Left forelimb (tissue), 1 donor: ENCODE data around the gene VDR.
A peak's percentile ranks its signal among the peaks of the same experiment; 100 is the strongest.

Experiments
- DNase-seq: peaks from one replicate; pipeline ENCODE4 v3.0.0-alpha.2; 2018; ENCODE audit warnings: low spot score

The VDR gene

DNA sequence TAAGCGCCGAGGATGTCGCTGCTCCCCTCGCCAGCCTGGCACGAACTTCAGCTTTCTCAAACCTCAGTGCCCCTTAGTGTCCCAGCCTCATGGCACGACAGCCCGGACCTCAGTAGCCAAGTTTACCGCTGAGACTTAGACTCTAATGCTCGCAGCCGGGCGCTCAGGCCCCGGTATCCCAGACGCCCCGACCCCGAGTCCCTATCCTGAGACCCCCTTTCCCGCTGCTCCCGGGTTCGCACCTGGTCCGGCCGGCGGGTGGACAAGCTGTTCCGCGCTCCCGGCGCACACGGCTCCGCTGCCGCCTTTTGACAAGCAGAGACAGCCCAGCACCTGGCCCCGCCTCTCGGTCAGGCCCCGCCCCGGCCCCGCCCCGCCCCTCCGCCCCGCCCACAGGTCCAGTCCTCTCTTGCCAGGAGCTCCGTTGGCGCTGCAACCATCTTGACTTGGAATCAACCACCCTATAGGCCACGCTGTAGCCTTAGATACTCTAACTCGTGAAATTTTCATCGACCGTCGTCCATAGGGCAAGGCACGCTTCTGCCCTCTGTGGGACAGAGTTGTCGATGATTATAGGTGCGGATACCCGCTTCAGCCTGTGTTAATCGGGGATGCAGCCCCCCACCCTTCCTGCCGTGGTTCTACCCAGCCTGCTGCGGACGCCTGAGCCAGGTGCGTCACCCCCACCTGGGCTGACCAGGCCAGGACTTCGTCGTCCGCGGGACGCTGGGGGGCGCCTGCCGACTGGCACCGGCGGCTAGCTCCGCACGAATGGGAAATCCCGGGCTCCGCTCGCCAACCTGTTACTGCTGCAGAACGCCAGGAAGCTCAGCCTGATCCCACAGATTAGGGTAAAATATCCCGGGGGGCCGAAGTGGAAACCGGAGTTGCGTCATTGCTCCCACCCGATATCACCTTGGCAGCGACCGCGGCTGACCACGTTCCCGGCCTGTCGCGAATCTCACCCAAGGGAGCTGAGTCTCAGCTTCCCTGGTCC lies at the start of gene VDR:
Gene VDR (minus strand): TSS at position 282 of the 997 bp plus-strand sequence. CDS start 25,881 bp downstream, outside the sequence.
- DNase-seq: peak; percentile 88

DNA sequence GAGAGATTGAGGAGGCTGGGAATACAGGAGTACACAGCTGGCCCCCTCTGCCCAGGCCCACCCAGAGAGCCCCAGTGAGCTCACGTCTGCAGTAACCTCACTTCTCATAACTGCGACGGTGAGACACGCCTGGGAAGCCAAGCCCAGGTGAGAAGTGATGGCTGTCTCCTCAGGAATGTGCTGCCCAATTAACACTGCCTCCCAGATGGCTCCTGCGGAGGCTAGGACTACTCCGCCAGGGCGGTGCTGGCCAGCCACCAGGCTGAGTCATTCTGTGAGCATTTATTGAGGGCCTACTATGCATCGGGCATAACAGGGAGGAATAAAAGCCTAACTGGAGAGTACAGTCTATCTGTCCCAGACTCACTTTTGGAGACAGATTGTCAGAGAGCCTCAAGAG lies 49.3 kb upstream of the VDR start:
- DNase-seq: no peak

DNA sequence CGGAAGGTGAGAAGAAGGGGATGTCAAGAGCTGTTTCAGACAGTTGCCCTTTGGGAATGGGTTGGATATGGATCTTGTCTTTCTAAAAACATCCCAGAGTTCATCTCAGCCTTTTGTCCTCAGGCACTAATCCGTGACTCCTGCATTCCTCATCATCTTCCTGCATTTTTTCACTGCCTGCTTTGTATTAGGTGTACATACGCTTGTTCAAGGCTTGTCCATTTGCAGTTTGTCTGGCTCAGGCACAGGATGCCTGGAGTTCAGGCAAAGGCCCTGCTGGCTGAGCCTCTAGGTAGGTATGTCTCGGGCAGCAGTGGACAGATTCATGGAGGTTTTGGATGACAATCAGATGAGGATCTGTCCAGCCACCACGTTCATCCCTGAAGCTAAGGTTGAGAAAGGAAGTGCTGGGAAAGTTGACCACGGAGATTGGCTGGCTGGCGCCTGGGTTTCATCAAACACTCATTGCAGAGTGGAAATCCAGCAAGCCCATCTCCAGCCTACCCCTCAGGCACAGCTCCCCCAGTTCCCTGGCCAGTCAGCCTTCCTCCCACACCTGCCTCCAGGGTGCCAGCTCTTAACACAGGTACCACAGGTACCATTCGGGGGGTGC lies 46.2 kb upstream of the VDR start:
- DNase-seq: no peak

DNA sequence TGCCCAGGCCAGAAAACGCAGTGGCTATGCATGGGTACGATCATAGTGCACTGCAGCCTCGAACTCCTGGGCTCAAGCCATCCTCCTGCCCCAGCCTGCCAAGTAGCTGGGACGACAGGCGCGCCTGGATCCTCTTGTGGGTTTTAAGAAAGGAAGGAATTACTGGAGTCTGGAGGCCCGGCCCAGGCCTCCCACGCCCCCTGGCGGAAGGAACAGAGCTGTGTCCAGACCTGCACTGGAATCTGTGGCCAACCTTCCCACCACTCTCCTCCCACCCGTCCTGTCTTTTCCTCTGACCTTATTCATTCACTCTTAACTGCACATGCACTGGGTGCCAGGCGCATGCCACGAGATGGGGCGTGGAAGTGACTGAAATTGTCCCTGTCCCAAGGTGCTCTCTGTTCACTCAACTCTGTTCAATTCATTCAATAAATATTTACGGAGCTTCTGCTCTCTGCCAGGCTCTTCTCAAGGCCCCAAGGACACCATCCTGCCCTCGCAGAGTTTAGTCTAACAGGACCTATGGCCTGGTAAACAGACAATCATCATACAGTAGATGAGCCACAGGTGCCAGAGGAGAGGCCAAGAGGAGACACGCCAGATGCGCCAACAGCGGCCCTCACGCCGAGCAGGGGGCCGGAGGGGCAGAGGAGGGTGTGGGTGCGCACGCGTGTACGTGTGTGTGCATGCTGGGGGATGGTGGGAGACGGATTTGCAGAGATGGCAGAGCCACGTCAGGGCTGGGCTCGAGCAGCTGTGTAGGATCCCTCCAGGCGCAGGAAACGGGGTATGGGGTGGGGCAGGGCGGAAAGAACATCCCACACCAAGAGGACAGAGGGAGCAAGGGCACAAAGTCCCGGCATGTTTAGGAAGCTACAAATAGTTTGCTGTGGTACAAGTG lies 44.9 kb upstream of the VDR start:
- DNase-seq: peak; percentile 80

DNA sequence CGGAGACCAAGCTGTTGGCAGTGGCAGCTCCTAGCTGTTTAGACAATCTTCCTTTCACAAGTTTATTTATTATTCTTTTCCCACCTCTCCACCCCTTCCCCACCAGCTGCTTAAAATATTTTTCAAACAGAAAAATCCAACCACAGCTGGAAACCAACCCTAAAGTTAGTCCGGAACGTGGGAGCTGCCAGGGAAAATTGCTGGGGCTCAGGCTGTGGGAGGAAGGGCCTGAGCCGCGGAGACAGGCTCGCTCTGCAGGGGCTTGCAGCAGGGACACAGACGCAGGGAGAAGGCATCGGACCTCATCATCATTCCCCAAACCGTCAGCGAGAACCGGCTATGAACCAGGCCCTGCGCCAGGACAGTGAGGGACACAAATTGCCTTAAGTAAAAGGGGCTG lies 42.5 kb upstream of the VDR start:
- no peak for DNase-seq

DNA sequence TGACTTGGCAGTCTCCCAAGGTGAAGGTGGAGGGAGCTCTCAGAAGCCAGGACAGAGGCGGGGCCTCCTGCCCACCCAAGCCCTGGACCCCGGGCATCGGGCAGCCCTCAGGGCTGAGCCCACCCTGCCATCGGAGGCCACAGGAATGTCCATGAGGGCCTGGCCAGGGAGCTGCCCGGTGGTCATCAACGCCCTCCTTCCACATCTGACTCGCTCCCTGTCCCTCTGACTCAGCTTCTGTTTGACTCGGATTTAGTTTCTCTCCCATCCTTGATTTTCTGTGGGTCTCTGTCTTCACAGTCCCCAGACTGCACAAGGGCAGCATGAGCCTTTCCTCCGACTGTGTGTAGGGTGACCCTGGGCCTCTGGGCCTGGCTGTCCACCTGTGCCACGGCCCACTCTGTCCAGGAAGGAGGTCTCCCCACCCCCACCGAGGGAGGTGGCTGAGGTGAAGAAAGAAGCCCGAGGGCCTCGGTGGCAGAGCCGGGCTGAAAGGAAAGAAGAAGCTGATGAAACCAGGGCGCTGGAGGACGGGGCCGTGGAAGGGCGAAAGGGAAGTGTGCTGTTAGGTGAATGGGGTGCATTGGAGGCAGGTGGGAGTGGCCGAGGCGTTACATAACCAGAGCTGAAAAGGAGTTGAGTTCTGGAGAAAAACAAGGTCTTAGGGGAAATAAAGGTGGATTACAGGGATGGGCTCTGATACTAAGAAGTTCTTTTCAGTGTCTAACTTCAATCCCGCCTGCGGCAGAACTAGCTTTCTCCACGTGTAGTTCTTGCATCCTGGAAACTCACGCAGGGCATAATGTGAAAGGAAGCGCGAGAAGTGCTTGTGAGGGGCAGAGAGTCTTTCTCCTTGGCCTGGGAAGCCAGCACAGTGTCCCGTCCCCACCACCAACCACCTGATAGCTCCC lies 41.9 kb upstream of the VDR start:
- DNase-seq: no peak

DNA sequence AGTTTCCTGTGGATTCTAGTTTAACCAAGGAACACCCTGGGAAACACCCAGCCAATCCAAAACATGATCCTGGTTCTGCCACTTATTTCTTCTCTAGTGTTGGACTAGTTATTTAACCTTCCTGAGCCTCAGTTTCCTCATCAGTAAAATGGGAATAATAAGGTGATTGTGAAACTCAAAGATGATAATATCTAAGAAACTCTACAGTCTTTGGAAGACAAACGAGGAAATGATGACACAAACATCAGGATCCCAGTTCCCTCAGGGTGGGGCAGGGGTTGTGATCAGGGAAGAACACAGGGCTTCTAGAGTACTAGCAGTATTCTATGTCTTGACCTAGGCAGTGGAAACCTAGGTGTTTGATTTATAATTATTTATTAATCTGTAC lies 40.5 kb upstream of the VDR start:
- no peak for DNase-seq

DNA sequence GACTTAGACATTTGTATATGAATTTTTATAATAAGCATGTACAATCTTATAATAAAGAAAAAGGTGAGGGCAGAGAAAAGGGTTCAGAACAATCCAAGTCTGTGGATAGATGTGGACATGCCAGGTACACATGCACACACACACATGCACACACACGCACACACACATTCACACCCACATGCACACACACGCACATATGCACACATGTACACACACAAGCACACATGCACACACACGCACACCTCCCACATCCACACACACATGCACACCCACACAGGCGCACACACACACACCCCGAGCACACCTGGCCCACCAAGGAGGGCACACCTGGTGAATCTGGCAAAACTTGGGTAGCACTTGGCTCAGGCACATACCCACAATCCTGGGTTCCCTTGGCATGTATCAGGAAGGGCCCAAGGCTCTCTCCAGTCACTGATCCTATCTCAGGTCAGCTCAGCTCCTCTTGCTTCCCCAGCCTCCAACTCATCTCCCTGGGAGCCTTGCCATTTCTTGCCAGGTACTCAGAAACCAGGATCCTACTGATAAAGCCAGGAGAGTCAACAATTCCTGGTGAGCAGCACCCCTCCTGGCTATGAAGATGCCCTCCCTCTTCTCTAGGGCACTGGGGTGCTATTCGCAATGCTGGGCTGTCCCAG lies 40.0 kb upstream of the VDR start:
- DNase-seq: no peak

DNA sequence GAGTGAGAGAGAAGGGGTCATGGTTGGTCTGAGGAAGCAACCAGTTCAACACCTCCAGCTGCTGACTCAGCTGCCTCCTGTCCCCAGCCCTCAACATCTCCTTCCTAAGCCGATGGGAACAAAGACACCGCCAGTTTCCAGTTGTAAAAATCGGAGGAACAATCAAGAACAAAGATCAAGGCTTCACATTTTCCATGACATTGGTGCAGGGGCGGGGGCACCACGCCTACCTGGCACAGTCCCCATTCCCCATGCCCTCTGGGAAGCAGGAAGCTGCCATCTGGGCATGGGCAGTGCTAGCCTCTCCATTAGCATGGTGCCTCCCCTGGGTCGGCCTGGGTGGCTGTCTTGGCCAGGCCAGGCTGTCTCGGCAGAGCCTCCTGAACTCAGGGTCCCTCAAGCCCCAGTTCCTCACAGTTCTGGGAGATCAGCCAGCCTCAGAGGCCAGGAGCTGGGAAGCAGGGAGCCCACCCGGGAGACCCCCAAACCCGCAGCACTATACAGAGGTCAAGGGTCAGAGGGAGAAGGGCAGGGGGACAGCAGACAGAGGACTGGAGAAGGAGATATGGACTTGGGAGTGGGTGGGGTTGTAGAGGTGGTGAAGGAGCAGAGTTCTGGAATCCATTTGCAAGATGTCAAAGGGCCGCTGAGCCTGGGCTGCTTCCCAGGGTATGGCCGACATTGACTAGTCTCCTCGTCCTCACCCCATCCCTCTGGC lies 39.0 kb upstream of the VDR start:
- DNase-seq: no peak

DNA sequence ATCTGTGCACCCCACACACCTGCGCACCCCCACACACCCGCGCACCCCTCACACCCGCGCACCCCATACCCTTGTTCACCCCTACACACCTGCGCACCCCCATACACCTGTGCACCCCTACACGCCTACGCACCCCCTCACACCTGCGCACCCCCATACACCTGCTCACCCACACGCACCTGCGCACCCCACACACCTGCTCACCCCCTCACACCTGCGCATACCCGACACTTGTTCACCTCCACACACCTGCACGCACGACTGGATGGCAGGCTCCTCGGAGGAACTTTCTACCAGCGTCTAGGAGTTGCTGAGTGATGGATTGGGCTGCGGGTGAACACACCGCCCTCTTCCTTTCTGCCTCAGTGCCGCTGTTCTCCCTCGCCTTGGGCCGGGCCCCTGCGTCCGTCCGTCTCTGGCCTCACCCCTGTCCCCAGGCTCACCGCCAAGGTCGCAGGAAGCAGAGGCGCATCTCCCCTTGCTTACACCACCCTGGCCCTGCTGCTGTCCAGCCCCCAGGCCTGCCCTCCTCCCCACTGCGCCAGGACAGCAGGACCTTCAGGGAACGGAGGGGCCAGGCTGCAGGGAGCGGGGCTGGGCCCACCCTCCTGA lies 37.9 kb upstream of the VDR start:
- DNase-seq: no peak

DNA sequence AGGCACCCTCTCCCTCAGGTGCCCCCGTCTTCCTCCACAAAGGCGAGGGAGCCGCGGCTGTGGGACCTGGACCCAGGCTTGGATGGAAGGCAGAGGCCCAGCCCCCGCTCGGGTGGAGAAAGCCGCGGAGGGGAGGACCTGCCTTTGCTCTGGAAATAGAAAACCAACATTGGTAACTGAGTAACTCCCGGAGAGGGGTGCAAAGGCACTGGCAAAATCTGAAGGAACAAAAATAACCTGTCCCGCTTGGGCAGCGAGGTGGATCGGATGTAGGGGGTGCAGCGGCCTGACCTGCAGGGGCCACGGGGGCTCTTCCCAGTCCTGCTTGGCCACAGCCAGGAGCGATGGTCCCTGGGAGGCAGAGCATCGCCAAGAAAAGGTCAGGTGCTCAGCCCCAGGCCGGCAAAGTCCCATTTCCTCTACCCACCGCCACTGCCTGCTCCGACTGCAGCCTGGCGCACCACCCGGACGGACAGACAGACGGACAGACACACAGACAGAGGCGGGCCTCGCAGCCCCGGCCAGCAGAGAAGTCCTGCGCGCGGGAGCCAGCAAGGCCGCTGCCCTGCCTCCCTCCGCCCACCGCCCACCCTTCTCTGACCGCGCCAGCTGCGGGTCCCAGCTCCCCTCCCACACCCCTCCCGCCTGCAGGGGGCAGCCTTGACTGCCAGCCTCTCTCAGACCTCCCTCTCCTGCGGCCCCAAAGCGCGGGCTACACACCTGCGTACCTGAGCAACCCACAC lies 37.2 kb upstream of the VDR start:
- DNase-seq: no peak

DNA sequence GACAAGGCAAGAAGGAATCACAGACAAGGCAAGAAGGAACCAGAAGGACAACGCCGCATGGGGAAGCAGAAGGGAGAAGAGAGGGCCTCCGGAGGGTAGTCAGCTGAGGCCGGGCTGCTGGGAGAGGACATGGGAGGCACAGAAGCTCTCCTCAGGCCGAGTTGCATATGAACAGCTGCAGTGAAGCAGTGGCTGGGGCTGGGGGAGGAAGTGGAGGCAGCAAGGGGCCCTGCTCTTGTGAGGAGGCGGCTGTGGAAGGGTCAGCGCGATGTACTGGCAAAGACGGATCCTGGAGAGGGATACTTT lies 36.6 kb upstream of the VDR start:
- DNase-seq: no peak

DNA sequence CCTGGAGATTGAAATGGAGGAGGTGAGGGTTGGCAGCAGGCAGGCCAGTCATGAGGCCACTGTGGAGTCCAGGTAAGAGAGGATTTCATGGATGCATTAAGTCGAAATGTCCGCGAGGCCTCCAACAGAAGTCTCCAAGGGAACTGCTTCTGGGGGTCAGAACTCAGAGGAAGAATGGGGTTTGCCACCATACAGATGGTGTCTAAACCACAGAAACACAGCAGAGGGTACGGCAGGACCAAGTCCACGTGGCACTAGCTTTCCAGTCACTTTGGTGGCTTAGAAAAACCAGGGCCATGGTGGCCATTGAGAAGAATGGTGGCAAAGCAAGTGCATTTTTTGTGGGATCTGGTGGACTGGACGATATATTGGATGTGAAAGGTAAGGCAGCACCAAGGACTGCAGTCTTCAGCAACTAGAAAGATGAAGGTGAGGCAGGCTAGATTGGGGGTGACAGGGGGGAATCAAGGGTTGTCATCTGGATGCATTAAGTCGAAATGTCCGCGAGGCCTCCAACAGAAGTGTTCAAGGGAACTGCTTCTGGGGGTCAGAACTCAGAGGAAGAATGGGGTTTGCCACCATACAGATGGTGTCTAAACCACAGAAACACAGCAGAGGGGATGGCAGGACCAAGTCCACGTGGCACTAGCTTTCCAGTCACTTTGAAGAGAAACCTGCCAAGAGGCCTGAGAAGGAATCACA lies 36.1 kb upstream of the VDR start:
- no peak for DNase-seq

DNA sequence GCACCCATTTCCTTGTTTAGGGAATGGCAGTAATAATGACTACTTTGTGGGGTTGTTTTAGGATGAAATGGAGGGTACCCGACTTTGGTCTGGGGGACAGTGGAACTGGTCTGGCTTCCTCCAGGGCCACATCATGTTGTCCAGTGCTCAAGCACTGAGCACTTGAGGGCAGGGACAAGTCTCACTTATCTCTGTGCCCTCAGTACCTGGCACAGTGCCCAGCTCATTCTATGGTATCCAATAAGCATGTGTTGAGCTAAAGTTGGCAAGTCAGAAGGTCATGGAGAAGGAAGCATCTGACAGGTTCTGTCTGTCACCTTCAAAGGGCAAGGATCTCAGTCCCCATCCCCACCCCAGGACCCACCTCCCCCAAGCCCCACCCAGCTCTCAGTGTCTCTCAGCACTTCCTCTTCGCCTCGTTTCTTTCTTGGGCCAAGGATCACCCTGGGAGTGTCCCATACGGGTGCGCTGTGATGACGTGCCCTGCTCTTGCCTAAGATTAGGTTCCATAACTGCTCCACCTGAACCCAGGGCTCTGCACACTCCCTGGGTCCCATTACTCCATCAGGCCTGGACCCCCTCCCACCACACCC lies 34.3 kb upstream of the VDR start:
- no peak for DNase-seq

DNA sequence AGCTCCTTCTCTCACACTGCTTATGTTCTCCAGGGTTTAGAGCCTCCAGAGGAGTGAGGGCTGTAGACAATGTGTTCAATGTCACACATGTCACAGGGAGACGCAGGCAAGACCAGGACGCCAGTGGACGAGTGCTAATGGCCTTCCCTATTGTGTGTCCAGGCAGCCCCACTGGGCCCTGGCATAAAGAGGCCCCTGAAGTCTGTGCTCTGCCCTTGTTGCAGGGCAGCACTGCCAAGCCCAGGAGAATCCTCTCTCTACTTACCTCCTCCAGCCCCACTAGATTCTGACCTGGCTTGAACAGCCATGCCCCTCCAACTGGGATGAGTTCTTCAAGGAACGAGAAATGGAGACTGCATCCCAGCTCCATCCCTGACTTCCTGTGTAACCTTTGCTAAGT lies 33.8 kb upstream of the VDR start:
- DNase-seq: no peak

DNA sequence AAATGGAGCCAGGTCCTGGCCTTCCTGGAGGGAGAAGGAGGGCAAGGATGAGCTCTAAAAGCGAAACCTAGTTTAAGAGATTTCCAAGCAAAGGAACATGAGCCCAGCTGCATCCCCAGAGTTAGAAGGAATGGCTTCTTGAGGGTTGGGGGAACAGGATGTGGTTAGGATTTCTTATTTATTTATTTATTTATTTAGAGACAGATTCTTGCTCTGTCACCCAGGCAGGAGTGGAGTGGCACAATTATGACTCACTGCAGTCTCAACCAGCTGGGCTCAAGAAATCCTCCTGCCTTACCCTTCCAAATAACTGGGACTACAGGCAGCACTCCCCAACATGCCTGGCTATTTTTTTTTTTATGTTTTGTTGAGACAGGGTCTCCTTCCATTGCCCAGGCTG lies 33.3 kb upstream of the VDR start:
- DNase-seq: no peak

DNA sequence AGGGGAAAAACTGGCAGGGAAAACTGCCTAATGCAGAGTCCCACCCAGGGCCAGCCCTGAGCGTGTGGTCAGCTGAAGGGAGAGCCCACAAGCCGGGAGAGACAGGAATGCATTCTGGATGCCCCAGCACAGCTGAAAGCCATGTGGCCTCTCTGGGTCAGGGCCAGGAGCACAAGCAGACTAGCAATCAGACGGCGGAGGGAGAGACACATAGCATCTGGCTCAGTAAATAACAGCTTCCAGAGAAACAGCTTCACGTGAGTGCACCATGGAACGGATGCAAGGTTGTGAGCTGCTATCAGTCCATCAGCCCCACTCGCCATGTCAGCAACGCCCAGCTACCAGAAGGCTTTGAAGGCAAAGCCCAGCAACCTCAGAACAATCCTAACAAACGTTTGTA lies 30.4 kb upstream of the VDR start:
- peak; percentile 86 for DNase-seq

DNA sequence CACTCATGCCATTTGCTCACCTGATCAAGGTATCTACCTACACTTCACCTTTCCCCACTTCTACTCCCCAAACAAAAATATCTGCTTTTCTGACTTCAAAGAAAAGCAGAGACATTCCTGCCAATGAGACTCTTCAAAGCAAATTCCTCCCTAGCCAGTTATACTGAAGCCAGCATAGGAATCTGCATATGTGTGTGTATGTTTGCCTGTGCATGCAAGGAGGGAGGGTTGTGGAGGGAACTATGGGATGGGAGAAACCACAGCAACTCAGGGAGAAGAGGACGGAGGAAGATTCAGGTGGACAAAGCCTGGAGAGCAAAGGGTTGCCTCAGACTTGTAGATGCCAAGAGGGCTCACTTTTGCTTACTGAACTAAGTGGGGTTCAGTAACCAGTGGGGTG lies 26.4 kb upstream of the VDR start:
- no peak for DNase-seq
